H1 (cell line): ENCODE data around the gene RPL19. TPM values are rescaled to one million over a fixed set of nuclear protein-coding genes. Genes with fewer than 3 reads are reported as not detected.

ENCODE experiments used
- CTCF ChIA-PET: fragments of 300-600 bp; sonication (Branson Sonifier 250); formaldehyde crosslinking; loops from one replicate; lab custom pipeline; 2021; ENCODE audit not compliant: partially characterized antibody; lab: Charles Lee
- POLR2A ChIA-PET: fragments of 300-600 bp; sonication (Branson Sonifier 250); formaldehyde crosslinking; loops from one replicate; lab custom pipeline; 2021; ENCODE audit warnings: inconsistent platforms; ENCODE audit not compliant: partially characterized antibody; lab: Charles Lee
- DNase-seq, 2 experiments: peaks; one replicate each; pipeline versions ENCODE4 v3.0.0 to v3.0.0-alpha.2; 2010 to 2022; ENCODE audit warnings: low spot score in 2 of 2, low read depth in 1 of 2, mixed read lengths in 1 of 2
- FAIRE-seq: peaks from 2 replicates; lab custom pipeline; 2011; peaks lifted over from hg19 to GRCh38; lab: Jason Lieb, UNC
- H2AFZ ChIP-seq: 2 replicates; pipeline ENCODE4 v1.8.1; 2012; ENCODE audit warnings: low read length, inconsistent platforms
- H2AK5ac ChIP-seq: 2 replicates; pipeline ENCODE4 v1.6.1; 2013; ENCODE audit warnings: low read depth, low read length
- H2BK120ac ChIP-seq: replicated peaks from 2 replicates; pipeline ENCODE3; 2013; ENCODE audit warnings: low read depth, low read length, inconsistent platforms
- H2BK12ac ChIP-seq: 2 replicates; pipeline ENCODE4 v1.6.1; 2013; ENCODE audit warnings: low read depth, low read length
- H2BK15ac ChIP-seq: 2 replicates; pipeline ENCODE4 v1.6.1; 2013; ENCODE audit warnings: low read length
- H2BK20ac ChIP-seq: 2 replicates; pipeline ENCODE4 v1.6.1; 2013; ENCODE audit warnings: low read length
- H2BK5ac ChIP-seq: 2 replicates; pipeline ENCODE4 v1.6.1; 2013; ENCODE audit warnings: low read depth, low read length
- H3K14ac ChIP-seq: 2 replicates; pipeline ENCODE4 v1.6.1; 2013; ENCODE audit warnings: inconsistent platforms; ENCODE audit not compliant: insufficient read length
- H3K18ac ChIP-seq: 2 replicates; pipeline ENCODE4 v1.6.1; 2013; ENCODE audit warnings: low read length; ENCODE audit errors: extremely low read depth
- H3K23ac ChIP-seq: 2 replicates; pipeline ENCODE4 v1.6.1; 2013; ENCODE audit warnings: inconsistent platforms; ENCODE audit not compliant: insufficient read length
- H3K23me2 ChIP-seq: 2 replicates; pipeline ENCODE4 v1.6.1; 2013; ENCODE audit warnings: low read depth, low read length
- H3K27ac ChIP-seq: 2 replicates; pipeline ENCODE4 v1.6.1; 2011; ENCODE audit warnings: low read depth, low read length, inconsistent platforms
- H3K27me3 ChIP-seq, 4 experiments: replicated peaks in 1 of 4; 1 replicate in 1 of 4; 2 replicates in 3 of 4; pipeline versions ENCODE4 v1.6.1 to v1.8.1; 2011 to 2013; ENCODE audit warnings: low read length in 3 of 4, mild to moderate bottlenecking in 3 of 4, inconsistent platforms in 2 of 4, mixed read lengths in 2 of 4, moderate library complexity in 1 of 4; ENCODE audit not compliant: control insufficient read depth in 3 of 4, insufficient read depth in 3 of 4; ENCODE audit errors: extremely low read depth in 1 of 4
- H3K36me3 ChIP-seq, 4 experiments: 2 replicates each; pipeline versions ENCODE4 v1.6.1 to v1.8.1; 2011 to 2013; ENCODE audit warnings: mild to moderate bottlenecking in 4 of 4, low read length in 3 of 4, moderate library complexity in 2 of 4, control low read depth in 1 of 4, inconsistent platforms in 1 of 4; ENCODE audit not compliant: insufficient read depth in 4 of 4, control insufficient read depth in 2 of 4
- H3K4ac ChIP-seq: replicated peaks from 2 replicates; pipeline ENCODE3; 2013; ENCODE audit warnings: low read length, low read depth, mixed read lengths, inconsistent platforms; ENCODE audit not compliant: insufficient read length
- H3K4me1 ChIP-seq, 4 experiments: replicated peaks in 1 of 4; 1 replicate in 1 of 4; 2 replicates in 3 of 4; pipeline versions ENCODE4 v1.6.1 to v1.8.1; 2011 to 2013; ENCODE audit warnings: low read length in 3 of 4, inconsistent platforms in 2 of 4, mixed read lengths in 1 of 4; ENCODE audit not compliant: insufficient read depth in 4 of 4, control insufficient read depth in 3 of 4
- H3K4me2 ChIP-seq, 2 experiments: 2 replicates each; pipeline versions ENCODE4 v1.6.1 to v1.8.1; 2011 to 2013; ENCODE audit warnings: low read depth in 2 of 2, low read length in 2 of 2, control low read depth in 1 of 2, inconsistent platforms in 1 of 2, mild to moderate bottlenecking in 1 of 2; ENCODE audit not compliant: insufficient read depth in 1 of 2
- H3K4me3 ChIP-seq, 4 experiments: fragments of 200-600, 300-600 bp in 1 of 4; sonication (generic), shearing (Covaris generic), sonication (Bioruptor Twin) in 1 of 4; 2 replicates each; pipeline versions ENCODE4 v1.5.1 to v1.8.1; 2011 to 2016; ENCODE audit warnings: low read length in 4 of 4, low read depth in 3 of 4, control low read depth in 2 of 4, inconsistent platforms in 2 of 4, mild to moderate bottlenecking in 2 of 4, mixed read lengths in 1 of 4, moderate library complexity in 1 of 4; ENCODE audit not compliant: insufficient read depth in 2 of 4; ENCODE audit errors: extremely low read depth in 1 of 4
- H3K56ac ChIP-seq: replicated peaks from 2 replicates; pipeline ENCODE3; 2013; ENCODE audit warnings: low read depth, mild to moderate bottlenecking, mixed read lengths, low read length, inconsistent platforms; ENCODE audit not compliant: insufficient read length
- H3K79me1 ChIP-seq: 2 replicates; pipeline ENCODE4 v1.6.1; 2013; ENCODE audit warnings: low read depth, low read length, control low read depth
- H3K79me2 ChIP-seq, 2 experiments: 2 replicates each; pipeline versions ENCODE4 v1.6.1 to v1.8.1; 2012 to 2013; ENCODE audit warnings: low read length in 2 of 2, mild to moderate bottlenecking in 2 of 2, inconsistent platforms in 1 of 2; ENCODE audit not compliant: insufficient read depth in 2 of 2, control insufficient read depth in 1 of 2
- H3K9ac ChIP-seq, 4 experiments: replicated peaks in 1 of 4; 1 replicate in 1 of 4; 2 replicates in 3 of 4; pipeline versions ENCODE4 v1.6.1 to v1.8.1; 2011 to 2013; ENCODE audit warnings: low read depth in 3 of 4, low read length in 3 of 4, control low read depth in 2 of 4, mild to moderate bottlenecking in 2 of 4, moderate library complexity in 2 of 4, inconsistent platforms in 1 of 4; ENCODE audit errors: extremely low read depth in 1 of 4
- H3K9me3 ChIP-seq, 2 experiments: 2 replicates each; pipeline versions ENCODE4 v1.6.1 to v1.8.1; 2012 to 2013; ENCODE audit warnings: mild to moderate bottlenecking in 2 of 2, moderate library complexity in 2 of 2, control low read depth in 1 of 2, inconsistent platforms in 1 of 2, low read depth in 1 of 2, low read length in 1 of 2, mixed read lengths in 1 of 2; ENCODE audit not compliant: insufficient read depth in 2 of 2
- H4K20me1 ChIP-seq, 2 experiments: replicated peaks in 1 of 2; 2 replicates each; pipeline versions ENCODE3 to v1.8.1; 2011 to 2013; ENCODE audit warnings: inconsistent platforms in 2 of 2, low read length in 2 of 2, mild to moderate bottlenecking in 1 of 2; ENCODE audit not compliant: insufficient read depth in 2 of 2, control insufficient read depth in 1 of 2
- H4K5ac ChIP-seq: 2 replicates; pipeline ENCODE4 v1.6.1; 2013; ENCODE audit warnings: low read length, low read depth, mixed read lengths, inconsistent platforms; ENCODE audit not compliant: insufficient read length
- H4K8ac ChIP-seq: 2 replicates; pipeline ENCODE4 v1.8.0; 2013; ENCODE audit warnings: mild to moderate bottlenecking, moderate library complexity, low read length, inconsistent platforms; ENCODE audit not compliant: insufficient read depth; ENCODE audit errors: extremely low read depth
- H4K91ac ChIP-seq: replicated peaks from 2 replicates; pipeline ENCODE3; 2013; ENCODE audit warnings: low read length, mixed read lengths, inconsistent platforms; ENCODE audit not compliant: insufficient read length
- BACH1 ChIP-seq: IDR thresholded peaks from 2 replicates; pipeline ENCODE4 v1.6.1; 2012; ENCODE audit warnings: low read length, improper control_type of control experiment
- CHD1 ChIP-seq: IDR thresholded peaks from 2 replicates; pipeline ENCODE4 v1.6.1; 2012; ENCODE audit warnings: low read depth, low read length, improper control_type of control experiment
- CTCF ChIP-seq, 3 experiments: IDR thresholded peaks; 1 replicate in 2 of 3; 2 replicates in 1 of 3; pipeline versions ENCODE4 v1.5.1 to v1.6.1; 2011; ENCODE audit warnings: low read length in 3 of 3, mild to moderate bottlenecking in 3 of 3, inconsistent platforms in 2 of 3, low read depth in 1 of 3, moderate library complexity in 1 of 3; ENCODE audit not compliant: insufficient read depth in 1 of 3; ENCODE audit errors: control extremely low read depth in 1 of 3
- EP300 ChIP-seq, 2 experiments: IDR thresholded peaks; 1 replicate in 1 of 2; 2 replicates in 1 of 2; pipeline ENCODE4 v1.6.1; 2011 to 2012; ENCODE audit warnings: low read depth in 2 of 2, low read length in 2 of 2, mild to moderate bottlenecking in 2 of 2, borderline replicate concordance in 1 of 2, inconsistent platforms in 1 of 2, moderate library complexity in 1 of 2
- JUND ChIP-seq: IDR thresholded peaks from 2 replicates; pipeline ENCODE4 v1.6.1; 2011; ENCODE audit warnings: mild to moderate bottlenecking, improper control_type of control experiment, low read length
- WGBS, 2 experiments: shearing (Covaris generic) in 1 of 2; methylation state at CpG; one replicate each; pipeline versions ENCODE4 v1.1.6 to v1.1.7; 2013 to 2015; ENCODE audit warnings: low lambda C conversion rate in 2 of 2, mixed read lengths in 2 of 2, inconsistent platforms in 1 of 2, low coverage in 1 of 2, missing lambda C conversion rate in 1 of 2; ENCODE audit not compliant: insufficient replicate concordance in 2 of 2, insufficient coverage in 1 of 2, insufficient read length in 1 of 2; ENCODE audit errors: extremely low coverage in 1 of 2, missing lambda C conversion rate in 1 of 2; 5-methylcytosine and 5-hydroxymethylcytosine counted together
- polyA plus RNA-seq, 7 experiments: library from polyadenylated mRNA; depleted of rRNA in 3 of 7; stranded (reverse) in 5 of 7; unstranded in 2 of 7; fragments of >200 nt in 5 of 7; fragments of 200-250 nt in 2 of 7; gene quantifications; 1 replicate in 5 of 7; 2 replicates in 1 of 7; 4 replicates in 1 of 7; pipeline versions ENCODE4 v1.2.1 to v1.2.3, GENCODE V29; 2011 to 2013; ENCODE audit warnings: missing spikeins in 2 of 7, mixed read lengths in 2 of 7
- total RNA-seq: library from RNA; stranded (reverse); fragmentation: NEBNext Ultra II Directional; extraction: Animal tissue kit (Norgen Biotek cat#: 25700); gene quantifications from 2 replicates; pipeline ENCODE4 v1.2.1, GENCODE V29; 2021

RPL19 gene
- total and polyA plus RNA-seq, 2 of the 8 experiments (the other 6 are each of a cell fraction or from before 2014, with no cell fraction given): 2,108 to 2,182 TPM

- H3K23ac ChIP-seq: no peak overlapping the region
- peaks cover 6% of the 10 kb centered on the region; the same call in 1 of the 2 replicates for H3K23me2 ChIP-seq
- no peaks in the 10 kb centered on the region for H3K27me3 ChIP-seq
- no peak overlapping the region for H2BK12ac ChIP-seq
- H3K4me2 ChIP-seq: peak overlapping the region; percentile 80 to 82
- H2BK120ac ChIP-seq: no peak overlapping the region
- peak overlapping the region; percentile 8 to 89 (median 27); a peak in 5 of 8 replicates for H3K4me3 ChIP-seq
- H2AK5ac ChIP-seq: no peak overlapping the region
- 46% methylated on average over 10 of the region's 10 CpGs; no CpG with 5 or more reads in 1 of the 2 experiments for WGBS, 2 experiments
- peak overlapping the region; percentile 21; the same call in 1 of the 2 replicates for H3K18ac ChIP-seq
- no peak overlapping the region for H3K4ac ChIP-seq
- H2BK20ac ChIP-seq: peak overlapping the region; percentile 29; the same call in 1 of the 2 replicates
- H3K56ac ChIP-seq: no peak overlapping the region
- no peak for FAIRE-seq
- H3K9ac ChIP-seq: no peak overlapping the region
- DNase-seq: no peak
- ChIA-PET CTCF (interaction anchor here (0.7 to 3.8 kb wide), 27 partner anchors 9 to 559 kb away, joined by 3 to 24 read pairs (median 6); no protein-coding TSS in a partner anchor), POLR2A (interaction anchor here (1.1 to 5.9 kb wide), 5 partner anchors 10 to 266 kb away, joined by 4 to 51 read pairs (median 5); partner anchors contain the start of gene CDK12)
- TF ChIP-seq CHD1 (peak; percentile 57; the same call in 1 of the 2 replicates), BACH1 (no peak), JUND (peak; percentile 57; the same call in 1 of the 2 replicates), EP300 (IDR thresholded peaks at IDR 0.05; ENCODE audit: borderline replicate concordance in 1 of 2, low read depth in 2 of 2, low read length in 2 of 2) (peak in 1 of 2 experiments; percentile 58; a peak in 1 of 3 replicates), CTCF (IDR thresholded peaks at IDR 0.05; ENCODE audit: control extremely low read depth in 1 of 3, insufficient read depth in 1 of 3, low read depth in 1 of 3, low read length in 3 of 3) (no peak)
- peaks cover 4 to 27% (median 23%) of the 10 kb centered on the region in 4 experiments for H3K4me1 ChIP-seq
- 0 out of 2 replicates have a peak overlapping the region, but pooled peaks have one; percentile 32 for H3K27ac ChIP-seq
- no peaks in the 10 kb centered on the region for H3K9me3 ChIP-seq
- H4K91ac ChIP-seq: no peak overlapping the region
- H3K79me2 ChIP-seq: peaks cover 0 to 35% of the 10 kb centered on the region in 2 experiments; a peak in 2 of 4 replicates
- H4K5ac ChIP-seq: no peak overlapping the region
- H2AFZ ChIP-seq: no peak overlapping the region
- H4K8ac ChIP-seq: no peak overlapping the region
- no peak overlapping the region for H3K14ac ChIP-seq
- peaks cover 2 to 27% of the 10 kb centered on the region in 2 experiments for H4K20me1 ChIP-seq
- H2BK15ac ChIP-seq: peak overlapping the region; percentile 6; the same call in 1 of the 2 replicates
- H3K79me1 ChIP-seq: peaks cover 19% of the 10 kb centered on the region
- peaks cover 5 to 30% (median 18%) of the 10 kb centered on the region in 4 experiments; a peak in 7 of 8 replicates for H3K36me3 ChIP-seq
- H2BK5ac ChIP-seq: peak overlapping the region; percentile 21; the same call in 1 of the 2 replicates
Measured at GRCh38 chr17:39194985-39195524, 5.0 kb upstream of the RPL19 start.
